Parathyroid adenoma (tissue), 2 donors: Measurements from ENCODE around the gene SOX9.

Experiments used
- H2AFZ ChIP-seq: fragments of 300-600 bp; sonication (generic); one replicate; pipeline ENCODE4 v1.7.0; 2017; ENCODE audit warnings: antibody characterized with exemption, mild to moderate bottlenecking
- H3K27ac ChIP-seq: fragments of 300-600 bp; sonication (generic); one replicate; pipeline ENCODE4 v1.7.0; 2017
- H3K27me3 ChIP-seq: fragments of 300-600 bp; sonication (generic); one replicate; pipeline ENCODE4 v1.7.0; 2017; ENCODE audit warnings: low read length; ENCODE audit not compliant: control insufficient read depth, insufficient read depth
- H3K36me3 ChIP-seq: fragments of 300-600 bp; sonication (generic); one replicate; pipeline ENCODE4 v1.7.0; 2017; ENCODE audit warnings: low read length; ENCODE audit not compliant: control insufficient read depth, insufficient read depth
- H3K4me1 ChIP-seq: fragments of 300-600 bp; sonication (generic); one replicate; pipeline ENCODE4 v1.7.0; 2017; ENCODE audit warnings: control low read depth
- H3K4me2 ChIP-seq: fragments of 300-600 bp; sonication (generic); one replicate; pipeline ENCODE4 v1.7.0; 2017; ENCODE audit warnings: low read length
- H3K4me3 ChIP-seq: fragments of 300-600 bp; sonication (generic); one replicate; pipeline ENCODE4 v1.7.0; 2017; ENCODE audit warnings: low read depth, low read length
- H3K79me2 ChIP-seq: fragments of 300-600 bp; sonication (generic); one replicate; pipeline ENCODE4 v1.7.0; 2017; ENCODE audit warnings: control low read depth
- H3K9ac ChIP-seq: fragments of 300-600 bp; sonication (generic); one replicate; pipeline ENCODE4 v1.7.0; 2017; ENCODE audit warnings: mild to moderate bottlenecking
- H3K9me3 ChIP-seq: fragments of 300-600 bp; sonication (generic); one replicate; pipeline ENCODE4 v1.7.0; 2017; ENCODE audit warnings: low read length; ENCODE audit not compliant: control insufficient read depth
- CTCF ChIP-seq: fragments of 300-600 bp; sonication (generic); IDR thresholded peaks from one replicate; pipeline ENCODE4 v1.7.0; 2017; ENCODE audit warnings: antibody characterized with exemption, mild to moderate bottlenecking
- donor health status: primary hyperparathyroidism.

SOX9 gene

GRCh38 chr17:72125226-72125651, 4.4 kb downstream of the SOX9 start:
- Histone ChIP-seq H3K79me2 (no peaks in the 10 kb centered on the region), H3K27ac (no peak overlapping the region), H3K4me2 (no peak overlapping the region), H3K9ac (no peak overlapping the region), H3K27me3 (no peaks in the 10 kb centered on the region), H2AFZ (no peak overlapping the region), H3K9me3 (no peaks in the 10 kb centered on the region), H3K4me3 (no peak overlapping the region), H3K4me1 (no peaks in the 10 kb centered on the region), H3K36me3 (no peaks in the 10 kb centered on the region)
- TF ChIP-seq CTCF = no peak

GRCh38 chr17:72125742-72126141, 4.9 kb downstream of the SOX9 start:
- Histone ChIP-seq H3K4me3 (no peak overlapping the region), H3K9me3 (no peaks in the 10 kb centered on the region), H3K27ac (no peak overlapping the region), H3K4me2 (no peak overlapping the region), H3K4me1 (no peaks in the 10 kb centered on the region), H3K36me3 (no peaks in the 10 kb centered on the region), H2AFZ (no peak overlapping the region), H3K27me3 (no peaks in the 10 kb centered on the region), H3K79me2 (no peaks in the 10 kb centered on the region), H3K9ac (no peak overlapping the region)
- no peak for TF ChIP-seq CTCF

- Histone ChIP-seq H3K27me3 (no peaks in the 10 kb centered on the region), H3K36me3 (no peaks in the 10 kb centered on the region), H3K4me3 (no peak overlapping the region), H3K4me1 (no peaks in the 10 kb centered on the region), H3K4me2 (no peak overlapping the region), H3K9ac (no peak overlapping the region), H3K27ac (no peak overlapping the region), H3K79me2 (no peaks in the 10 kb centered on the region), H3K9me3 (no peaks in the 10 kb centered on the region), H2AFZ (no peak overlapping the region)
- no peak for TF ChIP-seq CTCF
These were observed 6.0 kb downstream of the SOX9 start for GRCh38 chr17:72126575-72127486.

GRCh38 chr17:72128039-72128438, 7.2 kb downstream of the SOX9 start:
- H3K9ac ChIP-seq = no peak overlapping the region
- H3K9me3 ChIP-seq = no peaks in the 10 kb centered on the region
- no peak overlapping the region for H3K27ac ChIP-seq
- H3K4me3 ChIP-seq = no peak overlapping the region
- no peaks in the 10 kb centered on the region for H3K27me3 ChIP-seq
- no peaks in the 10 kb centered on the region for H3K36me3 ChIP-seq
- H3K4me2 ChIP-seq = no peak overlapping the region
- no peaks in the 10 kb centered on the region for H3K4me1 ChIP-seq
- no peak overlapping the region for H2AFZ ChIP-seq
- TF ChIP-seq CTCF = no peak
- H3K79me2 ChIP-seq = no peaks in the 10 kb centered on the region
